DOHH2 (cell line): ENCODE measurements around the gene KCTD3.

Source experiments
- CTCF ChIP-seq: fragments of 200-600 bp; sonication (generic); IDR thresholded peaks from one replicate; pipeline ENCODE4 v1.5.1; 2014; ENCODE audit warnings: antibody characterized with exemption, mild to moderate bottlenecking, low read depth, low read length; ENCODE audit not compliant: poor library complexity, severe bottlenecking
- EZH2phosphoT487 ChIP-seq: fragments of 200-600 bp; sonication (generic); IDR thresholded peaks from 2 replicates; pipeline ENCODE4 v1.6.1; 2017; ENCODE audit warnings: borderline replicate concordance, mild to moderate bottlenecking, antibody characterized with exemption, low read length, moderate library complexity, mixed read lengths

GRCh38 chr1:215635827-215636226 lies 68.7 kb downstream of the KCTD3 start:
- no peak for TF ChIP-seq CTCF
- no peak for TF ChIP-seq EZH2phosphoT487
